BE2C (cell line): ENCODE results near the gene PRDM15.

Experiments
- DNase-seq: peaks from one replicate; pipeline ENCODE4 v3.0.0-alpha.2; 2020
- H3K27me3 ChIP-seq: fragments of 250-450 bp; sonication (Bioruptor Pico); 2 replicates; pipeline ENCODE4 v1.5.1; 2020; ENCODE audit warnings: mild to moderate bottlenecking
- H3K36me3 ChIP-seq: fragments of 250-450 bp; sonication (Bioruptor Pico); 2 replicates; pipeline ENCODE4 v1.5.1; 2020; ENCODE audit warnings: mild to moderate bottlenecking
- H3K4me1 ChIP-seq: fragments of 250-450 bp; sonication (Bioruptor Pico); 2 replicates; pipeline ENCODE4 v1.5.1; 2020
- H3K4me3 ChIP-seq: 2 replicates; pipeline ENCODE4 v1.5.1; 2011; ENCODE audit warnings: low read depth, low read length
- H3K9me3 ChIP-seq: fragments of 250-450 bp; sonication (Bioruptor Pico); 2 replicates; pipeline ENCODE4 v1.5.1; 2020
- TF ChIP-seq, protein P1 (sequence below): IDR thresholded peaks from 2 replicates; pipeline ENCODE4 v1.5.1; 2012; ENCODE audit warnings: mild to moderate bottlenecking, low read depth, low read length

The PRDM15 gene

DNA sequence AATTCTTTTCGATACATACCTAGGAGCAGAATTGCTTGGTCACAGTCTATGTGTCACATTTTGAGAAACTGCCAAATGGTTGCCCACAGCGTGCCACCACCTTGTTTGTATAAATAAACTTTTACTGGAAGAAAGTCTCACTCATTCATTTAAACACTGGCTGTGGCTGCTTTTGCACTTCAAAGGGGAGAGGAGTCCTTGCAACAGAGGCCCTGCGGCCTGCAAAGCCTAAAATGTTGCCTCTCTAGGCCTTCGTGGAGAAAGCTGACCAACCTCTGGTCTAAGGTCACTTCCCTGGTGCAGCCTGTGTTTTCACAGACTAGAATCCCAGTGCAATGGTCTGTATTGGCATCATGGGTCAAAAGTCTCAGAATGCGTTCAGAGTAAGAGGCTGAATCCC, 120.6 kb downstream of the PRDM15 start:
- H3K9me3 ChIP-seq: no peaks in the 10 kb centered on the region
- no peak for DNase-seq
- H3K36me3 ChIP-seq: no peaks in the 10 kb centered on the region
- H3K4me1 ChIP-seq: no peaks in the 10 kb centered on the region
- H3K27me3 ChIP-seq: peaks cover 28% of the 10 kb centered on the region
- H3K4me3 ChIP-seq: no peak overlapping the region
- TF ChIP-seq, protein P1, sequence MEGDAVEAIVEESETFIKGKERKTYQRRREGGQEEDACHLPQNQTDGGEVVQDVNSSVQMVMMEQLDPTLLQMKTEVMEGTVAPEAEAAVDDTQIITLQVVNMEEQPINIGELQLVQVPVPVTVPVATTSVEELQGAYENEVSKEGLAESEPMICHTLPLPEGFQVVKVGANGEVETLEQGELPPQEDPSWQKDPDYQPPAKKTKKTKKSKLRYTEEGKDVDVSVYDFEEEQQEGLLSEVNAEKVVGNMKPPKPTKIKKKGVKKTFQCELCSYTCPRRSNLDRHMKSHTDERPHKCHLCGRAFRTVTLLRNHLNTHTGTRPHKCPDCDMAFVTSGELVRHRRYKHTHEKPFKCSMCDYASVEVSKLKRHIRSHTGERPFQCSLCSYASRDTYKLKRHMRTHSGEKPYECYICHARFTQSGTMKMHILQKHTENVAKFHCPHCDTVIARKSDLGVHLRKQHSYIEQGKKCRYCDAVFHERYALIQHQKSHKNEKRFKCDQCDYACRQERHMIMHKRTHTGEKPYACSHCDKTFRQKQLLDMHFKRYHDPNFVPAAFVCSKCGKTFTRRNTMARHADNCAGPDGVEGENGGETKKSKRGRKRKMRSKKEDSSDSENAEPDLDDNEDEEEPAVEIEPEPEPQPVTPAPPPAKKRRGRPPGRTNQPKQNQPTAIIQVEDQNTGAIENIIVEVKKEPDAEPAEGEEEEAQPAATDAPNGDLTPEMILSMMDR: no peak

DNA sequence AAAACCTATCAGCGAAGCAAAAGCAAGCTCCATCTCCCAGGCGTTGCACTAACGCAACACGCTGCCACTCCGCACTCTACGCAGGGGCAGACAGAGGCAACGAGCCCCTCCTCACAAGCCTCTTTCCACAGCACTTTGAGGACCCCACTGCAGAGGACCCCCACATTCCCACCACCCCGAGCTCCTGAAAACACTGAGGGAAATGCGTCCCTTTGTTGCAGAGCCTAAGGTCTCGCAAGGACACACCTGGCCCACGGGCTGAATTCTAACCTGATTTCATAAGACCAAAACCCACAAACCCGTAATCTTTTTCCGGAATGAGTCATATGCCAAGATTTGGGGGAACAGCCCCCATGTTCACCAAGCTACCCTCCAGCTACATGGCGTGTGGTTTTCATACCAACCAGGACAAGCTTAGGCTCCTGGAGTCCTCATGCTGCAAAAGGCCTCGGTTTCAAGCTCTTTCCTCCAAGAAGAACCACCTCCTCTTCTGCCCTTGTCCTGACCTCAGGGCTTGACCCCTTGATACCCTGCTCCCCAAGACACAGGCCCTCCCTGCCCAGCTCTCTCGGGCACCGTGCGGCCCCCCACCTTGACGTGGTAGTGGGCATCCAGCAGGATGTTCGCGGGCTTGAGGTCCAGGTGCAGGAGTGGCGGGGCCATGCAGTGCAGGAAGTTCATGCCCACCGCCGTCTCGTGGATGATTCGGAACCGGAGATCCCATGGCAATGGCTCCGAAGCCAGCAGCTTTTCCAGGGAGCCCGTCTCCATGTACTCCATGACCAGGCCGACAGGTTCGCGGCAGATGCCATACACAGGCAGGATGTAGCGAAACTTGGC, 123.0 kb downstream of the PRDM15 start:
- H3K27me3 ChIP-seq: peaks cover 7% of the 10 kb centered on the region
- no peak overlapping the region for H3K4me3 ChIP-seq
- TF ChIP-seq, protein P1: no peak
- no peaks in the 10 kb centered on the region for H3K4me1 ChIP-seq
- no peaks in the 10 kb centered on the region for H3K9me3 ChIP-seq
- H3K36me3 ChIP-seq: no peaks in the 10 kb centered on the region
- DNase-seq: no peak

DNA sequence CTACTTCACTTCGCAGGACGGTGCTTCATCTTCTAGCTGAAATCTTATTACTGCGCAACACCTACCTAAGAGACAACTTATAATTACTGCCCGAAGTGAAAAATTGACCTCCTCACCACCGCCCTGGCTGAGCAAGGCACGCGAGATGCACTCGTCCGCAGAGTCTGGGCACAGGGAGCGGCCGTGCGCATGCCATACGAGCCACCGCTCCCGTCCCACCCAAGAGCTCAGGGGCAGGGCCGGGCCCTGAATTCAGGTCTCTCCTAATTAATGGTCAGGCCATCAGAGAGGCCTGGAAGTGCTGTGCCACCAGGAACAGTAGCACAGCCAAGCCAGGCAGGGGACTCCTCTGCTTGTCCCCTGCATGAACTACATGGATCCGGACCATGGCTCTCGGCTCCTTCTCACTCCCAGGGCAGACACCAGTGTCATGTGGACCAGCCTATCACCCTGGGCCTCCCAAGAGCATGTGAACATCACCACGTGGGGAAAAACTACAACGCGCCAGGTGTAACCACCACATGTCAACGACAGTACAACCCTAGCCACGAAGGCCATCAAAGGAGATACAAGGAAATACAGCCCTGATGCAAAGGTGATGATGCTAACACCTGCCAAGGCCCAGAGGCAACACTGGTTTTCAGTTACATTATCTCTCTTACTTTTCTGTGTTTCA, 123.7 kb downstream of the PRDM15 start:
- H3K9me3 ChIP-seq: no peaks in the 10 kb centered on the region
- peaks cover 2% of the 10 kb centered on the region; the same call in 1 of the 2 replicates for H3K27me3 ChIP-seq
- no peaks in the 10 kb centered on the region for H3K4me1 ChIP-seq
- DNase-seq: no peak
- H3K36me3 ChIP-seq: no peaks in the 10 kb centered on the region
- TF ChIP-seq, protein P1: no peak
- H3K4me3 ChIP-seq: no peak overlapping the region

DNA sequence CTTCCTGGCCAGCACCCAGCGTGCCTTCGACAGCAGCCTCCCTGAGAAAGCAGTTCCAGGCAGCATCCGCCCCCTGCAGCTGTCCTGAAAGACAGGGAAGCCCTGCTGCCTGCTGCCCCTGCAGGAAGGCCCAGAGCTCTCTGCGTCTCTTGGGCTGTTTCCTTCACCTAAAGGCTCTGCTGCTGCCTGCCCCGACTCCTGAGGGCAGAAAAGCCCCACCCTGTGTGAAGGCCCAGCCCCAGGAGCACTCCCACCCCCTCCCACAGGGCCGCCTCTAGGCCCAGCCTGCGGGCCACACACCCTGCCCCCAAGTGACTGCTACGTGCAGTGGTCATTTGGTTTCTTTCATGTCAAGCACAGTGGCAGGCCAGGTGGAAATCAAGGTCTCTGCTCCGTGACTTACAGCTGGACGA, 124.7 kb downstream of the PRDM15 start:
- Histone ChIP-seq H3K36me3 (no peaks in the 10 kb centered on the region), H3K27me3 (peaks cover 4% of the 10 kb centered on the region; the same call in 1 of the 2 replicates), H3K4me1 (no peaks in the 10 kb centered on the region), H3K4me3 (no peak overlapping the region), H3K9me3 (no peaks in the 10 kb centered on the region)
- TF ChIP-seq, protein P1: no peak
- no peak for DNase-seq

DNA sequence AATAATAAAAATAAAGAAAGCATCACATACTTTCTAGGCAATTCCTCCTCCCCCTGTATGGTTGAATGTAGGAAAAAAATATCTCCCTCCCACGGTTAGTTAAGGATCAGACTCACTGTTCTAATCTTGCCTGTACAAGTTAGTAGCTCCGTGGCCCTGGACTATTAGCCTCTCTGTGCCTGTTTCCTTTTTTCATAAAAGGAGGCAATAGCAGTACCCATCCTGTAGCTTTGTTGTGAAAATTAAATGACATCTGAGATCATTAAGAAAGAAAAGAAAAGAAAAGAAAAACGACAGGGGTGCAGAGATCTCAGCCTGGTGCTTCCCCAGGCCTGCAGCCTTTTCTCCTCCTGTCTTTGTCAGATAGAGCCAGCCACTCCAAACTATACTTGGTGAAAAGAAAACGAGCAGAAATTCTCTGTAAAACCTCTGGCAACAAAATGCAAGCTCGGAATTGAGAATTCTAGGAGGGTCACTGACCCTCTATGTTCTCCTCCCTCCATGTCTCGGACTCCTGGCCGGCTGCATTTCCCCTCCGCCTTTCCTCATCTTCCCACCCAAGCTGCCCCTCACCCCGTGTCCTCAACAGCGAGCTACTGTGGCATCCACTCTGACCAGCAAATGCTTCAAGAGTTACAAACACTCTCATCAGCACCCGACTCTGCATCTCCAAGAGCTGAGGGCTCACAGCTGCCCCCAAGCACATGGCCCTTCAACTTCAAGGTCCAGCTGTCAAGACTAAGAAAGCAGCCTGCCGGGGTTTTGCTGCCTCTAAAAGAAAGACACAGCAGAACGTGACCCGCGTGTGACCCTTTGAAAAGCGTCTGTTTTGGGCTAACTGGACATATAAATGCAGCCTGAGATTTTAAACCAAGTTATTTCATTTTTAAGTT, 125.9 kb downstream of the PRDM15 start:
- peaks cover 4% of the 10 kb centered on the region; the same call in 1 of the 2 replicates for H3K27me3 ChIP-seq
- no peak for DNase-seq
- TF ChIP-seq, protein P1: no peak
- H3K4me3 ChIP-seq: no peak overlapping the region
- H3K9me3 ChIP-seq: no peaks in the 10 kb centered on the region
- H3K36me3 ChIP-seq: no peaks in the 10 kb centered on the region
- H3K4me1 ChIP-seq: no peaks in the 10 kb centered on the region
